Measurements from ENCODE around the gene RYR3. TPM values are rescaled to one million over a fixed set of nuclear protein-coding genes. Genes with fewer than 3 reads are reported as not detected.

Gene RYR3
- polyA plus RNA-seq, 2 donors = 1.0 to 1.8 TPM

DNA sequence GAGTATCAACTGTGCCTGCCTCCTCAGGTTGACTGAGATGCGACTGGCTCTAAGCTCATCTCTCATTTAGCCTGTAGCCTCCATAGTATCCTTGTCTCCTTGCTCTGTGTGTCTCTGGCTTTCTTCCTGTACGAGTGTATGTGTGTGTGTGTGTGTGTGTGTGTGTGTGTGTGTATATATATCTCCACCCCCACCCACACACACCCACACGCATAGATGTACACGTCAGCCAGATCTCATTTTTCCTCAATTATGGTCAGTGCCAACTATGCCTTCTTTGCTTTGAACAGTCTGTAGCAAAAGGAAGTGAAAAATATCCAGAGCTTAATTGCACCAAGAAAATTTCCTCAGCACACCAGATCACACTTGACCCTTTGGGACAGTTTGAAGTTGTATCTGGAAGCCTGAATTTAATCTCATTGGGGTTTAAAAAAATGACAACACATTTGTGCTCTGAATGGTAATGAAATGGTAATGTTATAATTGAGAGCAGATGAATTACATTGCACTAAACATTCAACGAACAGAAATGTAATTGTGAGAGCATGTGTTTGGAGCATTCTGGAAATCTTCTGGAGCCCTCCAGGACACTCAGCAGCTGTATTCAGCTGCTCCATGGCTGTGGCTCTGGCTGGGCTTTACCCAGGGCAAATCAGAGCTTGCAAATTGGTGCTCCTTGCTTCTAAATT is 63.6 kb downstream of the RYR3 start:
- no peak overlapping the region for H3K27ac ChIP-seq (ENCODE audit: low read depth in 2 of 2, low read length in 1 of 2)
- no peaks in the 10 kb centered on the region for H3K4me1 ChIP-seq (ENCODE audit: control insufficient read depth in 2 of 2, insufficient read depth in 2 of 2, low read length in 1 of 2)
- 39 to 42% methylated on average over 5 of the region's 5 CpGs for WGBS, 2 donors
- H3K36me3 ChIP-seq (ENCODE audit: control insufficient read depth in 2 of 2, insufficient read depth in 2 of 2, low read length in 1 of 2) = no peaks in the 10 kb centered on the region
- no peak overlapping the region for H3K4me3 ChIP-seq (ENCODE audit: low read depth in 1 of 2, low read length in 2 of 2)
- no peaks in the 10 kb centered on the region for H3K9me3 ChIP-seq (ENCODE audit: control insufficient read depth in 2 of 2, insufficient read depth in 1 of 2, low read depth in 1 of 2, low read length in 1 of 2)
- no peaks in the 10 kb centered on the region for H3K27me3 ChIP-seq (ENCODE audit: control insufficient read depth in 1 of 2, insufficient read depth in 2 of 2, low read length in 2 of 2)

DNA sequence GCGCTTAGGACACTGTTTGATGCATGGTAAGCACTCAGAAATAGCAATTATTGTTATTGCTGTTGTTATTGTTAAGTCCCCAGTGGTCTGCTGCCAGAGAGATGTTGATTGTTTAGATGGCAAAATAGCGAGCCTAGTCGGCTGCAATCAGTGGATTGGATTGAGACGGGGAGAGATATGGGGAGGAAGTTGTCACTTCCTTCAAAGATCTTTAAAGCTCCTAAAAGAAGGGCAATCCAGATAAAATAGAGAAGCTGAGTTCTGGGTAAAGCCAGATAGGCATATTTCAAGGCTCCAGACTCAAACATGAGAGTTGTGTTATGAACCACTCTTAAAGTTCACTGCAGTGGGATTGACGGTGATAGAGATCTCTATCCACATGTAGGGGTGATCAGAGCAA is 64.5 kb downstream of the RYR3 start:
- no peak overlapping the region for H3K4me3 ChIP-seq (ENCODE audit: low read depth in 1 of 2, low read length in 2 of 2)
- 55 to 64% methylated on average over 5 of the region's 5 CpGs for WGBS, 2 donors
- H3K4me1 ChIP-seq (ENCODE audit: control insufficient read depth in 2 of 2, insufficient read depth in 2 of 2, low read length in 1 of 2) = no peaks in the 10 kb centered on the region
- H3K27me3 ChIP-seq (ENCODE audit: control insufficient read depth in 1 of 2, insufficient read depth in 2 of 2, low read length in 2 of 2) = no peaks in the 10 kb centered on the region
- H3K9me3 ChIP-seq (ENCODE audit: control insufficient read depth in 2 of 2, insufficient read depth in 1 of 2, low read depth in 1 of 2, low read length in 1 of 2) = no peaks in the 10 kb centered on the region
- H3K27ac ChIP-seq (ENCODE audit: low read depth in 2 of 2, low read length in 1 of 2) = no peak overlapping the region
- no peaks in the 10 kb centered on the region for H3K36me3 ChIP-seq (ENCODE audit: control insufficient read depth in 2 of 2, insufficient read depth in 2 of 2, low read length in 1 of 2)

DNA sequence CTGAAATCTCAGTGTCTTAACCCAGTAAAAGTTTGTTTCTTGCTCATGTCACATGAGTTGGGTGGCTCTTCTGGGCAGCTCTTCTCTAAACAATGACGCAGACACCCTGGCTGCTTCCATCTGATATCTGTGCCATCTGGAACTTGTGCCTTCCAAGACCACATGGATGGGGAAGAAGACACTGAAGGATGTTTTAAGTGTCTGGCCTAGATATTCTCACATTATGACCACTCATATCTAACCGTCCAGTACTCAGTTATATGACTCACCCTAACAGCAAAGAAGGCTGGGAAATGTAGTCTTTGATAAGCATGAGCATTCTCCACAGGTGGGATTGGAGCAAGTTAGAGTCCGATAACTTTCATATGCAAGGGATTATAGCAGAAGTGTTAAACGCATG is 66.4 kb downstream of the RYR3 start:
- Histone ChIP-seq H3K4me3 (ENCODE audit: low read depth in 1 of 2, low read length in 2 of 2) (no peak overlapping the region), H3K4me1 (ENCODE audit: control insufficient read depth in 2 of 2, insufficient read depth in 2 of 2, low read length in 1 of 2) (no peaks in the 10 kb centered on the region), H3K36me3 (ENCODE audit: control insufficient read depth in 2 of 2, insufficient read depth in 2 of 2, low read length in 1 of 2) (no peaks in the 10 kb centered on the region), H3K27ac (ENCODE audit: low read depth in 2 of 2, low read length in 1 of 2) (no peak overlapping the region), H3K27me3 (ENCODE audit: control insufficient read depth in 1 of 2, insufficient read depth in 2 of 2, low read length in 2 of 2) (no peaks in the 10 kb centered on the region), H3K9me3 (ENCODE audit: control insufficient read depth in 2 of 2, insufficient read depth in 1 of 2, low read depth in 1 of 2, low read length in 1 of 2) (no peaks in the 10 kb centered on the region)
- WGBS, 2 donors = 85 to 87% methylated on average over 4 of the region's 4 CpGs

DNA sequence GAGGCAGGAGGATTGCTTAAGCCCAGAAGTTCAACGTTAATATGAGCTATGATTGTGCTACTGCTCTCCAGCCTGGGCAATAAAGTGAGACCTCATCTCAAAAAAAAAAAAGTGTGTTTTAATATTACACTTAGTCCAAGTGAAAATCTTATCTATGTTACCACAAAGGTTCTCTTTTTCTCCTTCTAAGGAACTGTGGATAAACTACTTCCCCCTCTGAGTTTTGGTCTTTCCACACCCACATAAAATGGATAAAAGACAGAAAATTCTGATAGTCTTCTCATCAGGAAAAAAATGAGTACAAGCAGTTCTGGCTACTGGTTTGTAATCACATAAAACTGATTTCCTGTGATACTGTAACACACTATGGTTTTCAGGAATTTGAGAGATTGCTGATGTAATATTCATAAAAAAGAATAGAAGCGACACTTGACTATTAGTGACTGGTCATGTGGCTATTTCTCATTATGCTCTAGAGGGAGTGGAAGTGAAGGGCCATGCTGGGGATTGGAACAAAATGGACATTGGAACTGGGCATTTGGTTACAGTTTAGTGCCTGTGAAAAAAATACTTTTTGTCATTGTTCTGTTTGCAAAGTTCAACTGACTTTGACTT is 68.2 kb downstream of the RYR3 start:
- 77 to 88% methylated on average over 2 of the region's 2 CpGs for WGBS, 2 donors
- Histone ChIP-seq H3K4me1 (ENCODE audit: control insufficient read depth in 2 of 2, insufficient read depth in 2 of 2, low read length in 1 of 2) (no peaks in the 10 kb centered on the region), H3K9me3 (ENCODE audit: control insufficient read depth in 2 of 2, insufficient read depth in 1 of 2, low read depth in 1 of 2, low read length in 1 of 2) (no peaks in the 10 kb centered on the region)

DNA sequence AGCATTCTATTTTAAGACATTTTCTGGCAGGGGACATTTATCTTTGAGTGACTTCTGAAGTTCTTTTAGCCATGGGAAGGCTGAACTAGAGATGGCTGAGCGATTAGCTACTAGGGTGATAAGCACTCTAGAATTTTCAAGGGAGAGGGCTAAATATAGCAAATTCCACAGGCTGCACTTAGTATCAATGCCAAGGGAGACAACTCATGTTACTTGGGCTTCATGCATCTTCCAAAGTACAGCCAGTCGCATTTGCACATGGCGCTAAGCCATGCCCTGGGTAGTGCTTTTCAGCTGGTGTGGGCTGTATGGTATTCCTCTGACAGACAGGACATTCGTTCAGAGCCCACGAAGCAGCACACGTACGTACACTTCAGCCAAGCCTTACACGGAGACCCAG is 69.6 kb downstream of the RYR3 start:
- Histone ChIP-seq H3K4me3 (ENCODE audit: low read depth in 1 of 2, low read length in 2 of 2) (no peak overlapping the region), H3K36me3 (ENCODE audit: control insufficient read depth in 2 of 2, insufficient read depth in 2 of 2, low read length in 1 of 2) (no peaks in the 10 kb centered on the region), H3K4me1 (ENCODE audit: control insufficient read depth in 2 of 2, insufficient read depth in 2 of 2, low read length in 1 of 2) (no peaks in the 10 kb centered on the region), H3K9me3 (ENCODE audit: control insufficient read depth in 2 of 2, insufficient read depth in 1 of 2, low read depth in 1 of 2, low read length in 1 of 2) (no peaks in the 10 kb centered on the region), H3K27me3 (ENCODE audit: control insufficient read depth in 1 of 2, insufficient read depth in 2 of 2, low read length in 2 of 2) (no peaks in the 10 kb centered on the region), H3K27ac (ENCODE audit: low read depth in 2 of 2, low read length in 1 of 2) (no peak overlapping the region)
- WGBS, 2 donors = 89 to 91% methylated on average over 8 of the region's 8 CpGs

More for the DNA sequence above, 68.2 kb downstream of the RYR3 start:
- Histone ChIP-seq H3K27ac (ENCODE audit: low read depth in 2 of 2, low read length in 1 of 2) (no peak overlapping the region), H3K27me3 (ENCODE audit: control insufficient read depth in 1 of 2, insufficient read depth in 2 of 2, low read length in 2 of 2) (no peaks in the 10 kb centered on the region), H3K36me3 (ENCODE audit: control insufficient read depth in 2 of 2, insufficient read depth in 2 of 2, low read length in 1 of 2) (no peaks in the 10 kb centered on the region), H3K4me3 (ENCODE audit: low read depth in 1 of 2, low read length in 2 of 2) (no peak overlapping the region)

DNA sequence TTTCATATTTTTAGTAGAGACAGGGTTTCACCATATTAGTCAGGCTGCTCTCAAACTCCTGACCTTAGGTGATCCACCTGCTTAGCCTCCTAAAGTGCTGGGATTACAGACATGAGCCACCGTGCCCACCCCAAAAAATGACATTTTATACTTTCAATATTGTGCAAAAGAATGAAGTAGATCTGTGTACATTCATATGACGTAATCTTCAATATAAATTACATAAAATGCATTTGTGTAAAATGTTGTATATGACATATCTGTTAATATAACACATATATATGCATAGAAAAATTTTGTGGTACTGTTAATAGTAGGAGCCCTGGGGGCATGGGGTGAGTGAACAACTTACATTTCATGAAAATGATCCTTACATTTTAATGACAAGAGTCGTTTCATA is 71.7 kb downstream of the RYR3 start:
- Histone ChIP-seq H3K4me1 (ENCODE audit: control insufficient read depth in 2 of 2, insufficient read depth in 2 of 2, low read length in 1 of 2) (no peaks in the 10 kb centered on the region), H3K36me3 (ENCODE audit: control insufficient read depth in 2 of 2, insufficient read depth in 2 of 2, low read length in 1 of 2) (no peaks in the 10 kb centered on the region), H3K4me3 (ENCODE audit: low read depth in 1 of 2, low read length in 2 of 2) (no peak overlapping the region), H3K9me3 (ENCODE audit: control insufficient read depth in 2 of 2, insufficient read depth in 1 of 2, low read depth in 1 of 2, low read length in 1 of 2) (no peaks in the 10 kb centered on the region), H3K27me3 (ENCODE audit: control insufficient read depth in 1 of 2, insufficient read depth in 2 of 2, low read length in 2 of 2) (no peaks in the 10 kb centered on the region), H3K27ac (ENCODE audit: low read depth in 2 of 2, low read length in 1 of 2) (no peak overlapping the region)
- WGBS, 2 donors = 79 to 81% methylated on average over 3 of the region's 3 CpGs

DNA sequence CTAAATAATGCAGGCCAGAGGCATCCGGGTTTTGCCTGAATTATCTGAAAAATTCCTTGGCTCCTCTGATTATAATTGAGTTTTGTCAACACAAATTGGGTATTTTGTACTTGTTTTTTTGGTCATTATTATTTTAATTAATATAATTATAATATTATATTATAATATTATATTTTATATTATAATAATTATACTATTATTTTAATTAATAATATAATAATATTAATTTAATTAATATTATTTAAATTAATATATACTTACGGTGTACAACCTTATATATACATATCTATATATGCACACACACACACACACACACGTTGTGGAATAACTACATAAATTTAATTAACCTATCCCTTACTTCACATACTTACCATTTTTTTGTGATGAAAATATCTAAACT is 73.5 kb downstream of the RYR3 start:
- no peak overlapping the region for H3K27ac ChIP-seq (ENCODE audit: low read depth in 2 of 2, low read length in 1 of 2)
- no peaks in the 10 kb centered on the region for H3K27me3 ChIP-seq (ENCODE audit: control insufficient read depth in 1 of 2, insufficient read depth in 2 of 2, low read length in 2 of 2)
- no peaks in the 10 kb centered on the region for H3K9me3 ChIP-seq (ENCODE audit: control insufficient read depth in 2 of 2, insufficient read depth in 1 of 2, low read depth in 1 of 2, low read length in 1 of 2)
- no peak overlapping the region for H3K4me3 ChIP-seq (ENCODE audit: low read depth in 1 of 2, low read length in 2 of 2)
- 82 to 85% methylated on average over 3 of the region's 3 CpGs for whole genome bisulfite sequencing, 2 donors
- H3K4me1 ChIP-seq (ENCODE audit: control insufficient read depth in 2 of 2, insufficient read depth in 2 of 2, low read length in 1 of 2) = no peaks in the 10 kb centered on the region
- no peaks in the 10 kb centered on the region for H3K36me3 ChIP-seq (ENCODE audit: control insufficient read depth in 2 of 2, insufficient read depth in 2 of 2, low read length in 1 of 2)

DNA sequence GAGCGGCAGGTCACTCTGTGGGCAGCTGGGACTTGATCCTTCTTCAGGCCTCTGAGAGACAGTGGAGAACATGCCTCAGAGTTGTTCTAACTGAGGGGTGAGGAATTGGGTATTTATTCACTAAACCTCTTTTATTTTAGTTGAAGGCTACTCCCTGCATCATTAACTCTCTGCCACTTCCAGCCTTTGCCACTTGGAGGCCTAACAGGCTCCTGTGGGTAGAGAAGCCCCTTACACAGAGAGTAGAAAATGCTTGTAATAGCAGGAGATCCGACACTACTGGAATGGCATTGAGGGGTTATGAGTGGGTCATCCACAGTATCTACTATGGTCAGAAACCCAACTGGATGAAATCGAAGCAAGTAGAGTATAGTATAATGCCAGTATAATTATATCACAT is 81.7 kb downstream of the RYR3 start:
- no peaks in the 10 kb centered on the region for H3K27me3 ChIP-seq (ENCODE audit: control insufficient read depth in 1 of 2, insufficient read depth in 2 of 2, low read length in 2 of 2)
- H3K9me3 ChIP-seq (ENCODE audit: control insufficient read depth in 2 of 2, insufficient read depth in 1 of 2, low read depth in 1 of 2, low read length in 1 of 2) = no peaks in the 10 kb centered on the region
- 89 to 95% methylated on average over 3 of the region's 3 CpGs for WGBS, 2 donors
- no peak overlapping the region for H3K4me3 ChIP-seq (ENCODE audit: low read depth in 1 of 2, low read length in 2 of 2)
- no peaks in the 10 kb centered on the region for H3K36me3 ChIP-seq (ENCODE audit: control insufficient read depth in 2 of 2, insufficient read depth in 2 of 2, low read length in 1 of 2)
- no peaks in the 10 kb centered on the region for H3K4me1 ChIP-seq (ENCODE audit: control insufficient read depth in 2 of 2, insufficient read depth in 2 of 2, low read length in 1 of 2)
- H3K27ac ChIP-seq (ENCODE audit: low read depth in 2 of 2, low read length in 1 of 2) = no peak overlapping the region

DNA sequence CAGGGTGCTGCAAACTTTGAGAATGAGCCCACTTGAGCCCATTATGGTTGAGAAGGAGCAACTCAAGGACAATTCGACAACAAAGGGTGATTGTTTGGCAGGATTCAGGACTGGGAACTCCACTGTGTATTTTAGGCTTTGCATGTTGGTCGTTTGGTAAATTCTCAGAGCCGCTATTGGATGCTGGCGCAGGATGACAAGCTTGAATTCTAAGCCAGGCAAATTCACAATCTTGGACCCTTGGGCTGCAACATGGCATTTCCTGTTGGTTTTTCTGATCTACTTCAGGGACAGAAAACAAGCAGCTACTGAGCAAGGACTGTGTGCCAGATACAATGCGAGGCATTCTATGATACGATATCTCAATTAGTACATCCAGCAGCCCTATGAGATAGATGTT is 82.8 kb downstream of the RYR3 start:
- 77 to 78% methylated on average over 6 of the region's 6 CpGs for WGBS, 2 donors
- Histone ChIP-seq H3K4me1 (ENCODE audit: control insufficient read depth in 2 of 2, insufficient read depth in 2 of 2, low read length in 1 of 2) (no peaks in the 10 kb centered on the region), H3K27ac (ENCODE audit: low read depth in 2 of 2, low read length in 1 of 2) (no peak overlapping the region), H3K36me3 (ENCODE audit: control insufficient read depth in 2 of 2, insufficient read depth in 2 of 2, low read length in 1 of 2) (no peaks in the 10 kb centered on the region), H3K27me3 (ENCODE audit: control insufficient read depth in 1 of 2, insufficient read depth in 2 of 2, low read length in 2 of 2) (no peaks in the 10 kb centered on the region), H3K4me3 (ENCODE audit: low read depth in 1 of 2, low read length in 2 of 2) (no peak overlapping the region), H3K9me3 (ENCODE audit: control insufficient read depth in 2 of 2, insufficient read depth in 1 of 2, low read depth in 1 of 2, low read length in 1 of 2) (no peaks in the 10 kb centered on the region)

DNA sequence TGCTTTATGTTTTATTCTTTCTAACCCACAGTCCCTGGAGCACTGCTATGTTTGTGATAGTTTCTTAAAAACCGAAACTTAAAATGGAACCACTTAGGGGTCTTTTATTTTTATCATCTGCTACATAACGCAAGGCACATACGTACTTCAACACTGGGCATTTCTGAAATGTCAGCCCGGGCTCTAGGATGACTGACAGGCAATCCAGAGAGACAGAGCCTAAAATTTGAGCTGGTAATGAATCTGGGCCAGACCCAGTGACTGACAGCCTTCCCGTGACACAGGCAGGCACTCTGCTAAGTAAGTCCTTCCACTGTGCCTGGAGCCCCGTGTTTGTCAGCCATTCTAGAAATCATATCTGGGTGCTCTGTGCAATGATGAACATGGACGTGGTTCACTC is 84.6 kb downstream of the RYR3 start:
- H3K4me1 ChIP-seq (ENCODE audit: control insufficient read depth in 2 of 2, insufficient read depth in 2 of 2, low read length in 1 of 2) = no peaks in the 10 kb centered on the region
- no peaks in the 10 kb centered on the region for H3K27me3 ChIP-seq (ENCODE audit: control insufficient read depth in 1 of 2, insufficient read depth in 2 of 2, low read length in 2 of 2)
- H3K9me3 ChIP-seq (ENCODE audit: control insufficient read depth in 2 of 2, insufficient read depth in 1 of 2, low read depth in 1 of 2, low read length in 1 of 2) = no peaks in the 10 kb centered on the region
- no peaks in the 10 kb centered on the region for H3K36me3 ChIP-seq (ENCODE audit: control insufficient read depth in 2 of 2, insufficient read depth in 2 of 2, low read length in 1 of 2)
- no peak overlapping the region for H3K27ac ChIP-seq (ENCODE audit: low read depth in 2 of 2, low read length in 1 of 2)
- WGBS, 2 donors = 85 to 86% methylated on average over 7 of the region's 7 CpGs
- no peak overlapping the region for H3K4me3 ChIP-seq (ENCODE audit: low read depth in 1 of 2, low read length in 2 of 2)
